ENCODE data around the gene INTS4.
A peak's percentile ranks its signal among the peaks of the same experiment; 100 is the strongest.

- no peak for TF ChIP-seq CTCF (IDR thresholded peaks at IDR 0.05)
- peak in 1 of 2 donors; percentile 49 for TF ChIP-seq POLR2A (IDR thresholded peaks at IDR 0.05)
Observed at GRCh38 chr11:77994434-77995362, at the start of gene INTS4.

Data from thyroid gland (tissue), 4 donors.